NOMO-1 (cell line): ENCODE data around the gene ROGDI.

Experiments used
- DNase-seq, 2 experiments: peaks; one replicate each; lab custom pipeline; 2025; ENCODE audit not compliant: unreplicated experiment in 2 of 2; lab: John Stamatoyannopoulos, UW

ROGDI gene

GRCh38 chr16:4814542-4815173, 12.2 kb upstream of the ROGDI start:
- no peak for DNase-seq

- DNase-seq: no peak
Measured at GRCh38 chr16:4814046-4814445, 11.6 kb upstream of the ROGDI start.

- DNase-seq: no peak
Measured at GRCh38 chr16:4813251-4814003, 11.0 kb upstream of the ROGDI start.

GRCh38 chr16:4811773-4812172, 9.3 kb upstream of the ROGDI start:
- DNase-seq: no peak

GRCh38 chr16:4811242-4811641, 8.8 kb upstream of the ROGDI start:
- no peak for DNase-seq

- no peak for DNase-seq
Measured at GRCh38 chr16:4806280-4806679, 3.8 kb upstream of the ROGDI start.

GRCh38 chr16:4805231-4805630, 2.8 kb upstream of the ROGDI start:
- no peak for DNase-seq

- DNase-seq: no peak
Measured at GRCh38 chr16:4803898-4804762, 1.7 kb upstream of the ROGDI start.

- peak; percentile 55 to 70 for DNase-seq
Measured at GRCh38 chr16:4803401-4803844, 990 bp upstream of the ROGDI start.

GRCh38 chr16:4802659-4803287, 340 bp upstream of the ROGDI start:
- DNase-seq: peak; percentile 92 to 94

GRCh38 chr16:4801051-4801961, 1.1 kb downstream of the ROGDI start:
- DNase-seq: peak in 1 of 2 experiments; percentile 6

GRCh38 chr16:4800290-4801041, 2.0 kb downstream of the ROGDI start:
- DNase-seq: peak; percentile 75

GRCh38 chr16:4799171-4799855, 3.1 kb downstream of the ROGDI start:
- no peak for DNase-seq

GRCh38 chr16:4798456-4798855, 4.0 kb downstream of the ROGDI start:
- no peak for DNase-seq

GRCh38 chr16:4797805-4798252, 4.6 kb downstream of the ROGDI start:
- DNase-seq: no peak

- no peak for DNase-seq
Measured at GRCh38 chr16:4796982-4797804, 5.2 kb downstream of the ROGDI start.

GRCh38 chr16:4795828-4796572, 6.4 kb downstream of the ROGDI start:
- DNase-seq: no peak
